HL-60 (cell line): Measurements from ENCODE around the gene PPP1R36.

Experiments
- CTCF ChIP-seq: IDR thresholded peaks from one replicate; pipeline ENCODE4 v1.5.1; 2011; ENCODE audit warnings: low read length, control low read depth, inconsistent platforms; ENCODE audit not compliant: insufficient read depth
- GABPA ChIP-seq: IDR thresholded peaks from 2 replicates; pipeline ENCODE4 v1.6.1; 2012; ENCODE audit warnings: low read depth
- POLR2AphosphoS5 ChIP-seq: IDR thresholded peaks from 2 replicates; pipeline ENCODE4 v1.6.1; 2012; ENCODE audit warnings: low read depth
- SPI1 ChIP-seq: IDR thresholded peaks from 2 replicates; pipeline ENCODE4 v1.6.1; 2012; ENCODE audit warnings: low read depth, mild to moderate bottlenecking, borderline replicate concordance

GRCh38 chr14:64581363-64581762 is 31.6 kb downstream of the PPP1R36 start:
- TF ChIP-seq CTCF (no peak), POLR2AphosphoS5 (no peak), GABPA (no peak), SPI1 (no peak)
